ENCODE results near the gene CEACAM18.
A peak's percentile ranks its signal among the peaks of the same experiment; 100 is the strongest.
"Not testable (repeated sequence)": the region's sequence is repeated elsewhere in the genome, so short reads cannot be mapped to it uniquely, and the experiment has no call there.

The CEACAM18 gene

GRCh38 chr19:51462276-51462675 lies 16.1 kb upstream of the CEACAM18 start:
- DNase-seq = no peak

GRCh38 chr19:51462681-51463080 lies 15.7 kb upstream of the CEACAM18 start:
- no peak for DNase-seq

GRCh38 chr19:51463976-51464581 lies 14.3 kb upstream of the CEACAM18 start:
- not testable (repeated sequence) for DNase-seq

- DNase-seq = no peak
Observed at GRCh38 chr19:51466723-51467122, 11.6 kb upstream of the CEACAM18 start.

- DNase-seq = no peak
Observed at GRCh38 chr19:51467864-51468544, 10.3 kb upstream of the CEACAM18 start.

- no peak for DNase-seq
Observed at GRCh38 chr19:51468545-51468920, 9.8 kb upstream of the CEACAM18 start.

- no peak for DNase-seq
Observed at GRCh38 chr19:51469162-51469561, 9.2 kb upstream of the CEACAM18 start.

- DNase-seq = no peak
Observed at GRCh38 chr19:51469629-51470028, 8.7 kb upstream of the CEACAM18 start.

GRCh38 chr19:51470966-51471365 lies 7.4 kb upstream of the CEACAM18 start:
- no peak for DNase-seq

GRCh38 chr19:51471527-51471926 lies 6.8 kb upstream of the CEACAM18 start:
- no peak for DNase-seq

GRCh38 chr19:51472607-51473006 lies 5.7 kb upstream of the CEACAM18 start:
- no peak for DNase-seq

GRCh38 chr19:51473009-51473707 lies 5.2 kb upstream of the CEACAM18 start:
- peak; percentile 85 to 93 for DNase-seq

- no peak for DNase-seq
Observed at GRCh38 chr19:51476164-51476563, 2.2 kb upstream of the CEACAM18 start.

- DNase-seq = no peak
Observed at GRCh38 chr19:51477344-51477743, 995 bp upstream of the CEACAM18 start.

GRCh38 chr19:51479531-51480331 lies 1.4 kb downstream of the CEACAM18 start:
- peak in 1 of 2 donors; percentile 27 for DNase-seq

- no peak for DNase-seq
Observed at GRCh38 chr19:51480590-51480989, 2.3 kb downstream of the CEACAM18 start.

GRCh38 chr19:51485960-51486660 lies 7.8 kb downstream of the CEACAM18 start:
- DNase-seq = no peak

- DNase-seq = no peak
Observed at GRCh38 chr19:51488491-51488890, 10.2 kb downstream of the CEACAM18 start.

GRCh38 chr19:51489113-51489512 lies 10.8 kb downstream of the CEACAM18 start:
- no peak for DNase-seq

GRCh38 chr19:51490676-51491075 lies 12.3 kb downstream of the CEACAM18 start:
- DNase-seq = no peak

GRCh38 chr19:51491586-51491985 lies 13.2 kb downstream of the CEACAM18 start:
- no peak for DNase-seq

GRCh38 chr19:51493776-51494175 lies 15.4 kb downstream of the CEACAM18 start:
- DNase-seq = no peak

GRCh38 chr19:51497666-51498065 lies 19.3 kb downstream of the CEACAM18 start:
- no peak for DNase-seq
